GM21515 (cell line): ENCODE measurements around the gene ANKRD17.
"Not testable (repeated sequence)": the region's sequence is repeated elsewhere in the genome, so short reads cannot be mapped to it uniquely, and the experiment has no call there.

Experiments
- ATAC-seq: cut with Tn5 transposase; IDR thresholded peaks from one replicate; pipeline ENCODE4 v1.9.1; 2021; ENCODE audit not compliant: unreplicated experiment

Gene ANKRD17

DNA sequence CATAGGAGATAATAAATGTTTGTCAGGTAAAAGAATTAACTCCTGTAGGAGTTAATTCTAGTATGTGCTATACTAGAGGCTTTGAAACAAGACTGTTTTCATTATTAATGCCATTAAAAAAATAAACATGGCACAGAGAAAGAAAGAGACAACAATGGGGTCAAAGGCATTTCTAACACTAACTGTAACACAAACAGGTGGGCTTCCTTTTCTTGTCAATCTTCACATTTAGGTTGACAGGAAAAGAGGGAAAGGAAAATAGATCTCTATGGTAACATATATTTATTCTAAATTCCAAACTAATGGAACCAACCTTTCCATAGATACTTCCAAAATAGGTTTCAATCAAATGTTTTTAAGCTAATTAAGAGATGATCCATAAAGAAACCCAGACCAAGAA, 9.8 kb downstream of the ANKRD17 start:
- no peak for ATAC-seq

DNA sequence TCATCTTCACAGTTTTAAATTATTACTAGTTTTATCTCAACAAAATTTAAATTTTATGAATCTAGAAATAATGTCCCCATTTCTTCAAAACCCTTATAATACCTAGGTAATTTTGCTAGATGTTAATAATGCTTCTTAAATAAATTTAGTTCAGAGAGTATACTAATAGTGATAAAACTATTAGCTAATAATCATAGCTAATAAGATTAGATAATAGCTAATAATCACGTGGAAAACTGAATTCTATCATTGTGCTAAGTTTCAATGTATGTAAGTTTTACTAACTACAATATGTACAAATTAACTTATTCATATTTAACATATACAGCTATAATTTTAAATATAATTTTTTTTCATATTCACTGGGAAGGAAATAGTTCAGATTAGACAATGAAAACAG, 10.2 kb downstream of the ANKRD17 start:
- ATAC-seq: no peak

DNA sequence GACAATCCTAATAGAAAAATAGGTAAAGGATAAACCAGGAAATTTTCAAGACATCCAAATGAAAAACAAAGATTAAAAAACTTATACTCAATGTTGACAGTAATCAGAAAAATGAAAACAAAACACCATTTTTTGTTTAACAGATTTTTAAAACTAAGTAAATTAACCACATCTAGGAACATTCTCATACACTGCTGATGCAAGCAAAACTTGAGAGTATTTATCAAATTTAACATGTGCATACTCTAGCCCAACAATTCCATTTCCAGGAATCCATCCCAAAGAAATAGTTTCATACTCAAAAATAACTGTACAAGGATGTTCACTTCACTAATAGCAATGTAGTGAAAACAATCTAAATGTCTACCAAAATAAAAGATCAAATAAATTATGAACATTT, 11.5 kb downstream of the ANKRD17 start:
- ATAC-seq: no peak

DNA sequence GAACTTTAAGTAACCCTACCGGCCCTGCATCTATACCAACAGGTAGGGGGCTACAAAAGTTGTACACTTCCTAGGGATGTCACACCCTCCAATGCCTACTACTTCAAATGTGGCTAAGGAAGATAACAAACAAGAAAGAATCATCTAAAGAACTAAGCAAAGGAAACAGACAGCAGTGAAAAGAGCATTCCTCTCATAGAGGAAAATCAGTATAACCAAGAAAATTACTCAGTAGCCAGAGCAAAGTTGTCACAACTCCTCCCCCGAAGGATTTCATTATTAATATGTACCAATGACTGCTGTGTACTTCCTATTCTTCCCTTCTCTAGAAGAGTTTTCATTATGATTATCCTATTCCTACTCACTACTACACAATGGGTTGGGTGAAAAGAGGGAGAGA, 12.6 kb downstream of the ANKRD17 start:
- ATAC-seq: no peak

DNA sequence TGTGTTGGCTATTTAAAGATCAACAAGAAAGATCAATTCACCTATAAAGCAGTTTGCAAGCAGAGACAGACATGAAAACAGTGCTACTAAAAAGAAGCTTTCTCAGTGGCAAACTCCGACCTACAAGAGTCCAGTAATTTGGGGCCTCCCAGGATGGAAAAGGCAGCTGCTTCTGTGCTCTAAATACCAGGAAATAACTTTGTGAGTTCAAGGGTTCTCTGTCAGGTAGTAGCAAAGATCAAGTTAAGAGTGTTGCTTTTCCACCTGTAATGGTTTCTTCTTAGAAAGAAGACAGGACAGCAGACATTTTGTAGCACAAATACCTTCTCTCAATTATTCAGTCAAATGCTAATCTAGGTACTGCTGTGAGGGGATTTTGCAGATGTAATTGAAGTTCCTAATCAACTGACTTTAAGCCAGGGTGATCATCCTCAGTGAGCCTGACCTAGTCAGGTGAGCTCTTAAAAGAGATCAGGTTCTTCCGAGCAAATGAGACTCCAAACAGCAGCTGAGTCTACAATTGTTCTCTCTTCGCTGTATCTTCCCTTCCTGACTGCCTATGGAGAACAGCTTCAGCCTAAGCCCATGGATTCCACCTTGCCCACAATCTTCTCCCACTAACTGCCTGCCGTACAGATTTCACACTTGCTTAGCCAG, 13.5 kb downstream of the ANKRD17 start:
- no peak for ATAC-seq

DNA sequence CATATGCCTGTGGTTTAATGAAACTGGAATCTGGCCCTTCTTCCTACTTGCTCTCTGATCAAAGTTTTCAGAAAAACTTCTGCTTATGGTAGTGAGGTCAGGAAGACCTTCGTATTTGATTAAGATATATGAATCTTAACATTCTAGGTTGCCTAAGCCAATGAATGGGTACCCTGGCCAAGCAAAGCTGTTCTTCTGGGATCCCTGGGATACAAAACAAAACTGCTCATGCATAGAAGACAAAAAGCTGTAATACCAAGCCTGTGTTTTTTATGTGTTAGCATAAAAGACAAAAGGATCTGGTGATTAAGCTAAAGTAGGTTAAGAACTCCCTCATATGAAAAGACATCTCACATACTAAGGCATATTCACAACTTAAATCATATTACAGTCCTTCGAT, 21.6 kb downstream of the ANKRD17 start:
- no peak for ATAC-seq

DNA sequence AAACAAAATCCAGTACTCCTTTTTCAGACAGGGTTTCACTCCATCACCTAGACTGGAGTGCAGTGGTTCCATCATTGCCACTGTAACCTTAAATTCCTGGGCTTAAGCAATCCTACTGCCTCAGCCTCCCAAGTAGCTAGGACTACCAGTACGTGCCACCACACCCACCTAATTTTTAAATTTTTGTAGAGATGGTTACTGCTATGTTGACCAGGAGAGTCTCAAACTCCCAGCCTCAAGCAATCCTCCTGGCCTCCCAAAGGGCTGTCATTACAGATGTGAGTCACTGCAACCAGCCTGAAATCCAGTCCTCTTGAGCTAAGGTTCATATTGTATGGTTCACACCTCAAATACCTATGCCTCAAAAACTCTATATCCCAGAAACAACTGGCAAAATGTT, 22.4 kb downstream of the ANKRD17 start:
- no peak for ATAC-seq

DNA sequence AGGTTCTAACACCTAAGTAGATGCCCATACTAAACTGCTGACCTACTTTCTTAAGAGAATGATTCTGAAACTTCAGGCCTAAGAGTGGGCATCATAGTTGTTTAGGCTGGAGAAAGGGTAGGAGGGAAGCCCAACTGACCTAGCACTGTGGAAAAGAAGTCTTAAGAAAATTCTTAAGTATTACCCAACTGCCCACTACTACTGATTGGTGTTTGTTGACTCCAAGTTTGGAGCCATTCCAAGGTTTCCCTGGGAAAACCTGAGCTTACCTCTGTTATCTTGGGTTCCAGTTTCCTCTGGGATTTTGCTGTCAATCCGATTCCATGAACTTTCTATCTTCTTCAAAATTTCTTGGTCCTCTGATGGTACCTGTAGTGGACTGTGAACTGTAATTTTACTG, 23.9 kb downstream of the ANKRD17 start:
- ATAC-seq: no peak

DNA sequence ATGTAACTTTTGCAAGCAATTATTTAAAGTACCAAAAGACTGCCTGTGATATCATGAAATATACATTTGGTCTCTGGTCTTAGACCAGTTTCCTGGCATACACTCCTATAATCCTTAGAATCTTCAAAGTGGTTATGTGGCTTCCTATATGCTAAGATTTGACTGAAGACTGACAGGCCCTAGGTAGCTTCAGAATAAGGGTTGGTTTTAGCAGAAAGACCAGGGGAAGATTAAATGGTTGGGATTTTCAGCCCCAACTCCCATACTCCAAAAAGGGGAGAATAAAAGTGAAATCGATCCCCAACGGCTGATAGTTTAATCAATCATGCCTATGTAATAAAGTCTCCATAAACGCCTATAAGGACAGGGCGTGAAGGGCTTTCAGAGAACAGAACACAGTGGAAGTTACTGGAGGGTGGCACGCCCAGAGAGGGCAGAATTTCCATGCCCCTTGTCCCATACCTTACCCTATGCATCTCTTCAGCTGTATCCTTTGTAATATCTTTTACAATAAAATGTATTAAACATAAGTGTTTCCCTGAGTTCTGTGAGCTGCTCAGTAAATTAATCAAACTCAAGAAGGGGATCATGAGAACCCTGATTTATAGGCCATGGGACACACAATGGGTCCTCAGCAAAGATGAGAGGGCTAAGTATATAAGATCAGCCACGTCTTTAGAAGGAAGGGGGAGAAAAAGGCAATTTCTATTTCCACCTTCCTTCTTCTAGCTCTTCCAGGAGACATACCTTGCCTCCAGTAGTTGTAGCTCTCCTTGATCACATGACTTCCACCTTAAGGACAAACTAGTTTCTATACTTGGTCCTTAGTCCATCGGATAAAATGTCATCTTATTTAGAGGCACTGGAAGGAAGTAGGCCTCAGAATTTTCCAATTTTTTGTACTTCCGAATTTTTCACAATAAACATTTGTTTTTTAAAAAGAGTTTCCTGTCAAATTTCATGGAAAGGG, 26.8 kb downstream of the ANKRD17 start:
- no peak for ATAC-seq

DNA sequence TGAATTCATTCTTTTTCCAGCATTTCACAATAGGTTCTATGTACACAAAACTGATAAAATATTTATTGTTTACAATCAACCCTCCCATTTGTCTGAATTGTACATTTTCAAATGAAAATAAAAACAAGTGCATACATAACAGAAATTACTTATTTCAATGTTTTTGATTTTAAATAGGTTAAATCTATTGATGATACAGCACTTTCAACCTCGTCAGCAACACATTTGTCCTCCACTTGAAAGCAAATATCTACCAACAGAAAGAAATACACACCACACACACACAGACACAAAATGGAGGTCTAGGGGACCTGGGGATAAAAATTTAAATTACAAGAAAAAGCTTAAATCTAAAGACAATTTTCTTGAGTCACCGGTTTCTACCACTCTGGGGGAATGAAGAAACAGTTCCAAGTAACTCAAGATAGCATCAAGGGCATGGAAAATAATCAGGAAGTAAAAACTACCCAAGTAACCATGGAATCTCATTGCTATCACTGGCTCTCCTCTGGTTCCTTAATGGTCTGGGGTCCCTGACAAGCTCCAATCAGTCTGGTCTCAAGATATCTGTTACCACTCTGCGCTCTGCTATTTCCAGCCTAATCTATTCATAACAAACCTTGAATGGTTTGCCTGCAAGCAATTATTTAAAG, 27.6 kb downstream of the ANKRD17 start:
- no peak for ATAC-seq

DNA sequence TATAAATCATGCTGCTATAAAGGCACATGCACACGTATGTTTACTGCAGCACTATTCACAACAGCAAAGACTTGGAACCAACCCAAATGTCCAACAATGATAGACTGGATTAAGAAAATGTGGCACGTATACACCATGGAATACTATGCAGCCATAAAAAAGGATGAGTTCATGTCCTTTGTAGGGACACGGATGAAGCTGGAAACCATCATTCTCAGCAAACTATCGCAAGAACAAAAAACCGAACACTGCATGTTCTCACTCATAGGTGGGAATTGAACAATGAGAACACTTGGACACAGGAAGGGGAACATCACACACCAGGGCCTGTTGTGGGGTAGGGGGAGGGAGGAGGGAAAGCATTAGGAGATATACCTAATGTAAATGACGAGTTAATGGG, 29.8 kb downstream of the ANKRD17 start:
- not testable (repeated sequence) for ATAC-seq

DNA sequence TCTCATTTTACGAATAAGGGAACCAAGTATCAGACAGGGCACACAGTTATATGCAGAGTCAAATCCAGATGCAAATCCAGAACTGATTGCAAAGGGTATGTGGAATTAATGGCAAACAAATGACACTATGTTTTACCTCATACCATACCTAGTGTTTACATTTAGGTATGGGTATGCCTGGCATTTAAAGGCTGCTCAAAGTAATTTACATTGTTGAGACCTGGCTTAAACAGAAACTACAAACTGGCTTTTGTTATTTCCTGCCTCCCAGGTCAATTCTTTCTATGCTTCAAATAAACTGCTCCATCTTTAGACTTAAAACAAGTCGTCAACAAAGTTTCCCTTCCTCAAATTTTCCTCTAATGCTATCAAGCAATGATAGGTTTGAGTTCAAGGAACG, 33.7 kb downstream of the ANKRD17 start:
- ATAC-seq: no peak

DNA sequence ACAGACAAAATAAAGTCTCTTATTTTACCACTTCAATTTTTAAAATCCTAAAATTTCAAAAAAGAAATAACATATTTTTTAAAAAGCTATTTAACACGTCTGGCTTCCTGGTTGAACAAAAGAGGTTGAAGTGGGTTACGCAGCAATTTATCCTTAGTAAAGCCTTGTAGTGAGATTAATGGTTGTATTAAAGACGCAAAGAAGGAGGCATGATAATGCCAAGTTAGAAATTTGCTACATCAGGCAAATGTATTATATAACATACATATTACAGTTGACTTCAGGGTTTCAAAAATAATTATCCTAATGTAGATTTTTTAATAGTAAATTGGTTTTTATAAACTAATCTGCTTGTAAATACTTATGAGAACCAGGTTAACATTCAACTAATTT, 35.3 kb downstream of the ANKRD17 start:
- no peak for ATAC-seq

DNA sequence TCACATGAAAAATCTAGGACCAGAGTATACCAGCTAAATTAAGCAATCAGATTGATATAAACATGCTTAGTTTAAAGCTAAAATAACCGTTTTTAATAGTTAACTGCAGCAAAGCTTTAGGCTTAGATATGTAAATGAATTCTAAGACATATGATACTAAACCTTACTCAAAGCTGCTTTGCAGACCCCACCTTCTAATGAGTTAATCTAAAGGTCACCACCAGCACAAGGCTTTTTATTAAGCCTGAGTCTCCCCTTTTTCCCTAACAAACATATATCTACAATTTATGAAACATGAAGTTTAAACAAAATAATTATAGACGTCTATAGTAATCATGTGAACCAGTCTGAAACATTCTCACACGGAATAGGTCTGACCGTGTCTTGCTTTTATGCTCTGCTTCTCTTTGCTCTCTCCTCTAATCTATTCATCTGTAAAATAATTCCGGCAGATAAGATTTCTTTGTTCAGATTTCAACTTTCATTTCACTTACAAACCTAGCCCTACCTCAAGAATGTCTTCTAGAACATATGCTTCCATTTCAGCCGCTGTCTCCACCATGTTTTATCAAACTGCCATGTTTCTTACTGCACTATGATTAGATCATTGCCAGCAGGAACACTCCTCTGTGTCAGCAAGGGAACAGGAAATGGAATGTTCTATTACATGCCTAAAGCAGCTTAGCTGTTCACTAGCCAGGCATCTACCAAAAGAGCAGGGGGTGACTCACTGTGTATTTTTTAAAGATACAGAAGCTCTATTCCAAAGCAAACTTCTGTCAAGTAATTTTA, 35.9 kb downstream of the ANKRD17 start:
- peak; percentile 92 for ATAC-seq

DNA sequence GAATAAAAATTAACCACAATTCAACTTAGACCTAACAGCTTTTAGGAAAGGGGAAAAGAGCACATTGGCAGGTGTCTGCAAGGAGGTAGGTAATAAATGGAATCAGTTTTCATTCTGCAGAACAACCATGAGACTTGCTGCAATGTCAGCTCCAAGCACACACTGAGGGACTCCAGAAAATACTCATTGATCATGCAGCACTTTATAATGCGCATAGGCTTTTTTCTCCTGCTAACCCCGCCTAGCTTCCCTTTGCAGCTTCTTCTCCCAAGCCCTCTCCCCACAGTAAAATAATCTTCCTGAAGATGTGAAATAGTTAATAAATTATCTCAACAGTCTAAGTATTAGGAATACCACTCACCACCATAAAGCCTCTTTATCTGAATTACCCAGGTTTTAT, 36.9 kb downstream of the ANKRD17 start:
- no peak for ATAC-seq

DNA sequence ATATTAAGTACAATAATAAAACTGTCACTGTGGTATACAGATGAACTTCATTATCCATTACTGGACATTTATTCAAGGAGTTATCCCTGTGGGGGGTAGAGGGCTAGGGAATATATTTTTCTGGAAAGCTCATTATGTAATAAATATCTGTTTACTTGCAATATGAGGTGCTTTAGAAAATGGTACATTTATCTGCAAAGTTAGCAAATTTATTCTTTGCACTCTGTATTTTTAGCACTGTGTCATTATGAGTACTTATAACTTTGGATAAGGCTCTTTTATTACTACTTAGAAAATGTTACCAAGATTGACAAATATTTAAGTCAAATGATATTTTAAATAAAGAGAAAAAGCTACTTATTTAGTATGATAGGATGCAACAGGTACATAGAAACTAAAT, 37.8 kb downstream of the ANKRD17 start:
- ATAC-seq: no peak

DNA sequence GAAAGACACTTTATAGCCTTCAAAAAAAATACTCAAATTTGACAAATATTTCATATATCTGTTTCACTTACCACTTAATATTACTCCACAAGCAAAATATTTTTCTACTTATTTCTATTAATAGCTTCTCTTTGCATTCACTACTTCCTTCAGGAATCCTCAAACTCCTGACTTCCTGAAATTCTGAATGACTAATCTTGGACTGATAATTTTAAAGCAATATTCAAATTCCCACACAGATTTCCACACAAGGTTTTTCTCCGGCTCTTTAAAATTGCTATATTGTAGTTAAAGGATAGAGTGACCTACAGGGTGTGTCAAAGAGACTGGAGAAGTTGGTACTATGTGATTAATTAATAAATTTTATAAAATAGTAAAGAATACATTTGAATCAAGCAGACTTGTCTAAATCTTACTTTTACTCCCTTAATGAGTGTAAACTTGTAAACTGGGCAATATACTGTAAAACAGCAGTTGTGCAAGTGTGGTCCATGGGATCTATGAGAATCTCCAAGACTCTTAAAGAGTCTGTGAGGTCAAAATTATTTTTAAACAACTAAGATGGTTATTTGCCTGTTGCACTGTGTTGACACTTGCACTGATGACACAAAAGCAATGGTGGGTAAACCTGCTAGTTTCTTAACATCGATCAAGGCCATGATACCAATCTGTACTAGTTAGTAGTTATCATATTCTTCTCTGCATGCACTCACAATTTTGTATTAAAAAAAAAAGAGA, 44.5 kb downstream of the ANKRD17 start:
- no peak for ATAC-seq

DNA sequence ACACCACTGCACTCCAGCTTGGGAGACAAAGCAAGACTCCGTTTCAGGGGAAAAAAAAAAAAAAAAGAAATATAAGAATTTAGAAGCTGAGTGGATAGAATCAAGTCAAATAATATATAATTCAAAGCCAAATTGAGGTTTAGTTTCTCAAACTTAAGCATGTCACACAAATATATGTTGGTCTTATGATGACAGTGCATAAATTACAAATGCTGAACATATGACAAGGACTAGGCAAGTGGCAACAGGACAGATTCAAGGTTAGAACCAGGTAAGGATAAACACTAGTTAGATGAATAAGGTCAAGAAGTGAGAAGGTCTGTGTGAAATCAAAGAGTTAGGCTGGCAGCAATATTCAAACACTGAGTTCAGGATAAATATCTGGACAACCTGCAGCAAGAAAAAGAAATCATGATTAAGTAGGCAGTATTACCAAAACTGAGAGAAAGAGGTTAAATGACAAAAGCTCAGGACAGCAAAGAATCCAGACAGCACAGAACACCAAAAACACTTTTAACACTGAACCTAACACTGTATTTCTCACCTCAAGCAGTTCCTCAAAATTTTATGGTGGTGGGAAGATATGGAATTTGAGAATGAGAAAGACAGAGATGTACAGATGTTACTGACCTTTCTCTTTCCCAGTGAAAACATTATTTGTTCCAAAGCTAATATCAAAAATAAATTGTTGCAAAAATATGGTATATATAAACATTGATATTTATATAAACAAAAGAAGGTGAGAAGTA, 45.4 kb downstream of the ANKRD17 start:
- ATAC-seq: no peak

DNA sequence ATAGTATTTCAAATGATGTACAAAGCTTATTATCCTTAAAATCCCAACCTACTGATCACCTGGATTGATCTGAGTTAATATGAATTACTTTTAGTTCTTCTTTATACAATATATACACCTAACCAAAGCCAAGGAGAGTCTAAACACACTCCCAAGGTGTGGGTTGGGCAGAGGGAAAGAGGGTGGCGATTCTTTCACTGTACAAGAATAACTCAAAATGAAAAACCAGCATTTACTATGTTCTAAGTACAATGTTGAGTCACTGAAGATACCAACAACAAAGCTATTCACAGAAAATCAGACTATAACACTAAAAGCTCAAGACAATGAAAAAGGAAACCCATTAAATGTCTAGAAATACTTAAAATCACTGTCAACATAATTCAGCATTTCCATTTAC, 46.6 kb downstream of the ANKRD17 start:
- no peak for ATAC-seq

DNA sequence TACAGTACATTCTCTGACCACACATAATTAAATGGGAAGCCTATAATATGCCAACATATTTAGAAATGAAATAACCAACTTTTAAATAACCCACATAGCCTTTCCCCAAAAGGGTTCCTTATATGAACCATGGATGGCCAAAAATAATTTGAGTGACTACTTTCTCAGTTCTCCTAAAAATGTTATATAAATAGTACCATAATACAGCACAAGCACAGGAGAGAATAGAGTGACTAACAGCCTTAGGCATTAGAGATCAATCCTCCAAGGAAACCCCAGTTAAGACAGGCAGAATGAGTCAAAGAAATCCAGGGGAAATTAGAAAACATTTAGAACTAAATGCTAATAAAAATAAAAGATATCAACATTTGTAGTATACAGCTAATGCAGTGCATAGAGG, 50.2 kb downstream of the ANKRD17 start:
- no peak for ATAC-seq
